HepG2 (cell line): Measurements from ENCODE around the gene FANCL. TPM values are rescaled to one million over a fixed set of nuclear protein-coding genes. Genes with fewer than 3 reads are reported as not detected.

Experiments
- CBX5 ChIP-seq: sonication (generic); formaldehyde crosslinking; IDR thresholded peaks from 2 replicates; pipeline ENCODE4 v1.4.0; 2020; ENCODE audit warnings: missing genetic modification reagents, borderline replicate concordance
- CHCHD3 ChIP-seq: sonication (generic); formaldehyde crosslinking; IDR thresholded peaks from 2 replicates; pipeline ENCODE4 v1.8.0; 2022; ENCODE audit warnings: mild to moderate bottlenecking, missing genetic modification reagents, moderate library complexity
- CHD4 ChIP-seq: fragments of 200-600 bp; sonication (generic); IDR thresholded peaks from 2 replicates; pipeline ENCODE4 v1.7.0; 2017; ENCODE audit warnings: mild to moderate bottlenecking, low read length, borderline replicate concordance
- ETS1 ChIP-seq: sonication (generic); formaldehyde crosslinking; IDR thresholded peaks from 2 replicates; pipeline ENCODE4 v1.4.0; 2020; ENCODE audit warnings: missing genetic modification reagents
- FOXA1 ChIP-seq, 2 experiments: fragments of 450-650 bp in 1 of 2; sonication (generic) in 1 of 2; formaldehyde crosslinking in 1 of 2; IDR thresholded peaks; 2 replicates each; pipeline versions ENCODE4 v1.4.0 to v1.6.1; 2016 to 2020; ENCODE audit warnings: missing genetic modification reagents in 1 of 2
- HBP1 ChIP-seq: IDR thresholded peaks from 2 replicates; pipeline ENCODE4 v1.6.1; 2016; ENCODE audit warnings: low read depth, control low read depth
- HES4 ChIP-seq: sonication (generic); formaldehyde crosslinking; IDR thresholded peaks from 2 replicates; pipeline ENCODE4 v1.9.0; 2021; ENCODE audit warnings: mild to moderate bottlenecking, missing genetic modification reagents, borderline replicate concordance
- HOXA3 ChIP-seq: sonication (generic); formaldehyde crosslinking; IDR thresholded peaks from 2 replicates; pipeline ENCODE4 v1.5.0; 2020; ENCODE audit warnings: missing genetic modification reagents
- NFRKB ChIP-seq: fragments of 450-650 bp; IDR thresholded peaks from 2 replicates; pipeline ENCODE4 v1.6.1; 2017
- RBAK ChIP-seq: sonication (generic); formaldehyde crosslinking; IDR thresholded peaks from 2 replicates; pipeline ENCODE4 v1.5.1; 2020; ENCODE audit warnings: mild to moderate bottlenecking, missing genetic modification reagents
- THAP11 ChIP-seq: IDR thresholded peaks from 2 replicates; pipeline ENCODE4 v1.6.1; 2016; ENCODE audit warnings: missing biosample characterization, missing genetic modification reagents
- ZBTB21 ChIP-seq: sonication (generic); formaldehyde crosslinking; IDR thresholded peaks from 2 replicates; pipeline ENCODE4 v1.4.0; 2020; ENCODE audit warnings: missing genetic modification reagents
- ZNF136 ChIP-seq: sonication (generic); formaldehyde crosslinking; IDR thresholded peaks from 2 replicates; pipeline ENCODE4 v1.8.1; 2022; ENCODE audit warnings: low read depth, mild to moderate bottlenecking, moderate library complexity, missing genetic modification reagents
- ZNF263 ChIP-seq: sonication (generic); formaldehyde crosslinking; IDR thresholded peaks from 2 replicates; pipeline ENCODE4 v1.4.0; 2020; ENCODE audit warnings: missing genetic modification reagents
- ZNF407 ChIP-seq: sonication (generic); formaldehyde crosslinking; IDR thresholded peaks from one replicate; pipeline ENCODE4 v1.5.1; 2020; ENCODE audit warnings: mild to moderate bottlenecking, missing genetic modification reagents; ENCODE audit errors: not compliant biosample characterization
- ZNF550 ChIP-seq: sonication (generic); formaldehyde crosslinking; IDR thresholded peaks from 2 replicates; pipeline ENCODE4 v1.4.0; 2020; ENCODE audit warnings: mild to moderate bottlenecking, missing genetic modification reagents, borderline replicate concordance
- ZSCAN21 ChIP-seq: sonication (generic); formaldehyde crosslinking; IDR thresholded peaks from 2 replicates; pipeline ENCODE4 v1.8.0; 2022; ENCODE audit warnings: mild to moderate bottlenecking, missing genetic modification reagents, moderate library complexity, borderline replicate concordance
- ZSCAN29 ChIP-seq: sonication (generic); formaldehyde crosslinking; conservative IDR thresholded peaks from 2 replicates; pipeline ENCODE4 v1.4.0; 2020; ENCODE audit warnings: mild to moderate bottlenecking, missing genetic modification reagents
- polyA plus RNA-seq, 8 experiments: library from polyadenylated mRNA; depleted of rRNA in 3 of 8; stranded (reverse) in 7 of 8; unstranded in 1 of 8; fragments of >200 nt; fragmentation: Illumina TruSeq in 4 of 8; extraction: Trizol in 4 of 8; gene quantifications; 2 replicates each; pipeline versions ENCODE4 v1.2.1 to v1.2.3, GENCODE V29; 2011 to 2016; ENCODE audit warnings: low read depth in 4 of 8, missing spikeins in 1 of 8, mixed read lengths in 1 of 8; ENCODE audit not compliant: insufficient read depth in 1 of 8
- total RNA-seq, 5 experiments: library from RNA; depleted of rRNA; stranded (reverse); fragments of >200 nt; fragmentation: Illumina TruSeq; extraction: Trizol; gene quantifications; 2 replicates each; pipeline ENCODE4 v1.2.3, GENCODE V29; 2016; ENCODE audit warnings: low read depth in 1 of 5

FANCL gene
- total and polyA plus RNA-seq, 2 of the 13 experiments (the other 11 are each of a cell fraction or from before 2014, with no cell fraction given): 40.7 to 66.8 TPM

GRCh38 chr2:58204195-58204959, 36.7 kb downstream of the FANCL start (continued):
- no peak for TF ChIP-seq HES4
- TF ChIP-seq CBX5 (CRISPR knock-in tag): no peak
- TF ChIP-seq ZSCAN29: no peak
- no peak for TF ChIP-seq NFRKB
- no peak for TF ChIP-seq FOXA1 (IDR thresholded peaks at IDR 0.05)
- TF ChIP-seq FOXA1 (CRISPR knock-in tag; IDR thresholded peaks at IDR 0.05): peak; percentile 90
- no peak for TF ChIP-seq ZNF407 (CRISPR knock-in tag)
- no peak for TF ChIP-seq ZNF550 (CRISPR knock-in tag)
- TF ChIP-seq HBP1 (CRISPR knock-in tag): no peak; the same call in 1 of the 2 replicates
- TF ChIP-seq CHCHD3 (CRISPR knock-in tag): no peak
- TF ChIP-seq ZNF136 (CRISPR knock-in tag): no peak
- TF ChIP-seq ETS1 (CRISPR knock-in tag): no peak
- TF ChIP-seq THAP11 (CRISPR knock-in tag): peak; percentile 54; the same call in 1 of the 2 replicates
- no peak; the same call in 1 of the 2 replicates for TF ChIP-seq HOXA3 (CRISPR knock-in tag)
- no peak for TF ChIP-seq CHD4
- TF ChIP-seq ZNF263 (CRISPR knock-in tag): no peak
- TF ChIP-seq ZSCAN21: no peak
- TF ChIP-seq ZBTB21 (CRISPR knock-in tag): no peak
- TF ChIP-seq RBAK (CRISPR knock-in tag): no peak
